Measurements from ENCODE around the gene MDGA2.
"Not testable (repeated sequence)": the region's sequence is repeated elsewhere in the genome, so short reads cannot be mapped to it uniquely, and the experiment has no call there.

MDGA2 gene

GRCh38 chr14:47191700-47192099, 483.7 kb downstream of the MDGA2 start:
- in situ Hi-C loops (cut with HindIII; ENCODE audit: low sequenced_read_pairs) = no loop called here
- TF ChIP-seq CTCF (IDR thresholded peaks at IDR 0.05; ENCODE audit: low read depth, low read length, missing control alignments) = no peak
- no peak overlapping the region for H3K4me3 ChIP-seq (ENCODE audit: low read depth, low read length)
- no peak for DNase-seq (ENCODE audit: low read depth)

GRCh38 chr14:47189911-47190484, 485.4 kb downstream of the MDGA2 start:
- H3K4me3 ChIP-seq (ENCODE audit: low read depth, low read length) = no peak overlapping the region
- in situ Hi-C loops (cut with HindIII; ENCODE audit: low sequenced_read_pairs) = no loop called here
- DNase-seq (ENCODE audit: low read depth) = no peak
- TF ChIP-seq CTCF (IDR thresholded peaks at IDR 0.05; ENCODE audit: low read depth, low read length, missing control alignments) = no peak

- in situ Hi-C loops (cut with HindIII; ENCODE audit: low sequenced_read_pairs) = no loop called here
- DNase-seq (ENCODE audit: low read depth) = peak; percentile 0
- H3K4me3 ChIP-seq (ENCODE audit: low read depth, low read length) = no peak overlapping the region
- TF ChIP-seq CTCF (IDR thresholded peaks at IDR 0.05; ENCODE audit: low read depth, low read length, missing control alignments) = no peak
Measured at GRCh38 chr14:47186486-47186885, 488.9 kb downstream of the MDGA2 start.

GRCh38 chr14:47179906-47180305, 495.5 kb downstream of the MDGA2 start:
- in situ Hi-C loops (cut with HindIII; ENCODE audit: low sequenced_read_pairs) = no loop called here
- no peak for TF ChIP-seq CTCF (IDR thresholded peaks at IDR 0.05; ENCODE audit: low read depth, low read length, missing control alignments)

GRCh38 chr14:47171896-47172295, 503.5 kb downstream of the MDGA2 start:
- H3K4me3 ChIP-seq (ENCODE audit: low read depth, low read length); DNase-seq (ENCODE audit: low read depth); in situ Hi-C loops (cut with HindIII; ENCODE audit: low sequenced_read_pairs): not testable (repeated sequence)

More at GRCh38 chr14:47179906-47180305, 495.5 kb downstream of the MDGA2 start:
- DNase-seq (ENCODE audit: low read depth) = no peak
- no peak overlapping the region for H3K4me3 ChIP-seq (ENCODE audit: low read depth, low read length)

GRCh38 chr14:47167402-47167801, 508.0 kb downstream of the MDGA2 start:
- no peak overlapping the region for H3K4me3 ChIP-seq (ENCODE audit: low read depth, low read length)
- no peak for DNase-seq (ENCODE audit: low read depth)
- no peak for TF ChIP-seq CTCF (IDR thresholded peaks at IDR 0.05; ENCODE audit: low read depth, low read length, missing control alignments)
- in situ Hi-C loops (cut with HindIII; ENCODE audit: low sequenced_read_pairs) = no loop called here

- DNase-seq (ENCODE audit: low read depth) = no peak
- H3K4me3 ChIP-seq (ENCODE audit: low read depth, low read length) = no peak overlapping the region
- no peak for TF ChIP-seq CTCF (IDR thresholded peaks at IDR 0.05; ENCODE audit: low read depth, low read length, missing control alignments)
- in situ Hi-C loops (cut with HindIII; ENCODE audit: low sequenced_read_pairs) = no loop called here
Measured at GRCh38 chr14:47155395-47155794, 520.0 kb downstream of the MDGA2 start.
